Measurements from ENCODE around the gene OR4D1.

The OR4D1 gene

DNA sequence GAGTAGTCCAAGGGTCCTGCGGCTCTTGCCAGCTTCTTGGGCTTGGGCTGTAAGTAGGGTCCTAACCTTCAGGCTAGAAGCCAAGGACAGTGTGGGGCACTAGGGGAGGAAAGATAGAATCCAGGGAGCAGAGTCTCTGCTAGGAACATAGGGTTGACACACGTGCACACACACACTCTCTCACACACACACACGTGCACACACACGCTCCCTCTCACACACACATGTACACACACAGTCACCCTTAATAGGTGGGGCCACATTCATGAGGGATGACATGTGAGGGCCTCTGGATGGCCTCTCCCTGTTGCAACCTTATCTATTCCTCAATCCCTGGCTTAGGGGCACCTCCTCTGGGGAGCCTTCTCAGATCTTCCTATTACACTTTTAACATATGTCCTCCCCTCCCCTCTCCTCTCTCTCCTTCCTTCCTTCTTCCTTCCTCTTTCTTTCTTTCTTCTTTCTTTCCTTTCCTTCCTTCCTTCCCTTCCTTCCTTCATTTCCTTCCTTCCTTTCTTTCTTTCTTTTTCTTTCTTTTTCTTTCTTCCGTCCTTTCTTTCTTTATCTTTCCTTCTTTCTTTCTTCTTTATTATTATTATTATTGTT is 47.4 kb downstream of the OR4D1 start:
- DNase-seq = no peak

DNA sequence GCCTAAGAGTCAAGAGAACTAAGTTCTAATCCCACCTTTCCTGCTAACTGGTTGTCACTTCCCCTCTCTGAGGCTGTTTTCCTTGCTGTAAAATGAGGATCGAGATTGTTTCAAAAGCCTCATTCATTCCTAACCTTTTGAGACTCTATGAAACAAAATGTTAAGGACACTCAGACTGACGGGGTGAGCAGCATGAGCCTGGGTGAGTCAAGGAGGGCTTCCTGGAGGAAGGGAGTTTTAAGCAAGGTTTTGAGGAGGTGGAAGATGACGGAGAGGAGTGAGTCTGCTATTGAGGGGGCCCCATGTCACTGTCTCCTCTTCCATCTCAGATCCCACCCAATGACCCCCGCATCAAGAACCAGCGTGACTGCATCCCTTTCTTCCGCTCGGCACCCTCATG is 48.4 kb downstream of the OR4D1 start:
- no peak for DNase-seq

DNA sequence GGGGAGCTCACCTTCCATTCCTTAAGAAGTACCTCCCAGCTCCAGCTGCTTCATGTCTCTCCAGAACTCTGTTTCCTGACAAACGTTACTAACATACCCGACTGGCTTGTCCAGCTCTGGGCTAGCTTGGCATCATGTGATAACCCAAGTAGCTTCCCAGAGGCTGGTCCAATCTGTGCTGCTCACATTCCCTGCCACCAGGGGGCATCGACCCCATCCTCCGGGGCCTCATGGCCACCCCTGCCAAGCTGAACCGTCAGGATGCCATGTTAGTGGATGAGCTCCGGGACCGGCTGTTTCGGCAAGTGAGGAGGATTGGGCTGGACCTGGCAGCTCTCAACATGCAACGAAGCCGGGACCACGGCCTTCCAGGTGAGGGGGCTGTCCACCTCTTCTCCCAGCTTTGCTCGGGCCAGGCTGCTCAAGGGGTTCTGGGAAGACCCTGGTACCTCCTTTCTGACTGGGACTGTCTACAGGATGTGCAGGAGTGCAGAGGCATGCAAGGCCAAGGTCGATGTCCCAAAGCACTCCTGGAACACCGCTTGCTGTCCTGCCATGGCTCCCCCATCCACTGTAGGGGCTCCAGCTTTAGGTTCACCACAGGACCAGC is 51.9 kb downstream of the OR4D1 start:
- peak; percentile 72 for DNase-seq

DNA sequence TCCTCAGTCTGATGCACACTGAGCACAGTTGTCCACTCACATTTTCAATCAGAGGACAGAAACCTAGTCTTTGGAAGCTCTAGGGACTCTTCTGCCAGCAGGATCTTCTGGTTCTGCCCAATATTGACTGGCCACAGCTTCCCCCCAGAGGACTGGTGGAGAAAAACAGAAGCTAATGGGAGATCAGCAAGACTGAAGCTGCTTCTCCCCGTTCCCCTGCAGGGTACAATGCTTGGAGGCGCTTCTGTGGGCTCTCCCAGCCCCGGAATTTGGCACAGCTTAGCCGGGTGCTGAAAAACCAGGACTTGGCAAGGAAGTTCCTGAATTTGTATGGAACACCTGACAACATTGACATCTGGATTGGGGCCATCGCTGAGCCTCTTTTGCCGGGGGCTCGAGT is 54.7 kb downstream of the OR4D1 start:
- no peak for DNase-seq

DNA sequence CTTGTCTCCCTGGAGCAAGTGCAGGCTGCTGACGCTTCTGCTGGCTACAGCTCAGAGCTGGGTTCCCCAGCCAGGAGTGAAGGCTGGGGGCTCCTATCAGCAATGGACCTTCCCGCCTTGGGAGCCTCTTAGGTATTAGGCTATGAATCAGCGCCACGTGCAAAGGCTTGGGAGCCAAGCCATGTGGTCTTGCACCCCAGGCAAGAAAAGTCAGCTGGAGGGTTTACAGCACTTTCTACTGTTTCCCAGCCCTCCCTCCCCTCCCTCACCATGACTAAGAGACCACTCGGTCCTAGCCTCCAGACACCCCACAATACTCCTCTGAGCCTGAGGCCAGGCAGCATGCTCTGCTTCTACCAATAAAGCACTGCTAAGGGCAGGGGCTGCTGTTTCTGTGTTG is 56.6 kb downstream of the OR4D1 start:
- no peak for DNase-seq

DNA sequence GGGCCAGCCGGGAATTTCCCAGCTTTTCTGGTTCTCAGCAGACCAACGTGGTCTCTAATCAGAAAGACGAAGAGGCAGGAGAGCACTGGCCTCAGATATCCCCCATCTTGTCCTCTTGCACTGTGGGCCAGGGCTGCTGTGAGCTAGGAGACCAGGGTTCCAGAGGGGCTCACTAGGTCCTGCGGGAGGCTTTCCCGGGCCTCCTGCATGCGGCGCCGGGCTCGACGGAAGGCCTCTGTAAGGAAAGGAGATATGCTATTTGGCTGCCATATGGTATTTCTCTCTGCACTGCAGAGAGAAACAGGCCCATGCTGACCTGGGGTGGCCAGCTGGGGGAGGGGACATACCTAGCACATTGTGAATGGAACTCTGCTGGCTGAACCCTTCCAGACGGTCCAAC is 57.8 kb downstream of the OR4D1 start:
- no peak for DNase-seq

DNA sequence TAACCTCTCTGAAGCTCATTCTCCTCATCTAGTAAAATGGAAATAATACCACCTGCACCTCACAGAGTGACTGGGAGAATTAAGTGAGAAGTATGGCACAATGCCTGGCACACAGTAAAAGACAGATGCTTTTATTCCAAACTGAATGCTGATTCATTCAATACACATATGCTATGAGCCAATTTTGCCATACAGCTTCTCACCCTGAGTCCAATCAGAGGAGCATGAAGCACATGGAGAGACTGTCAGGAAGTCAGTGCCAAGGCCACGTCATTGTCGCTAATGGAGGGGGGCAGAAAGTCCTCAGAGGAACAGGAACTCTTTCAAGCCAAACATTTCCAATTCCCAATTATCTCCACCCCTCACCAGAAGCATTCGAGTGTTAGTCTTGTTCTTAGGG is 59.3 kb downstream of the OR4D1 start:
- no peak for DNase-seq

DNA sequence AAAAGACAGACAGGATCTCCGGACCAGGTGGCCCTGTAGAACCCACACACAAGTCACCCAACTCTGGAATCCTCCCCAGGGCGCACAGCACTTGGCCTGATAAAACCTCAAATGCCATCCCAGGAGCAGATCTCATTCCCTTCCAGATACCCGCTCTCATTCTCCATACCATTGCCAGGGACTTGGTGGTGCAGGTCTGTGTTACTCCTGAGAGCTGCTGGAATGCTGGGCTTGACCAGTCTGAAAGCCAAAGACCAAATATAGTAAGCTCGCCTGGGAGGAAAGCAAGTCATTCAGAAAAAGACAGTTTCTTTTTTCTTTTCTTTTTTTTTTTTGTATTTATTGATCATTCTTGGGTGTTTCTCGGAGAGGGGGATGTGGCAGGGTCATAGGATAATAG is 60.2 kb downstream of the OR4D1 start:
- DNase-seq = no peak

Measured in NCI-H146 (cell line).